ENCODE results near the gene SAP25.

SAP25 gene

GRCh38 chr7:100573691-100574361 lies at the start of gene SAP25:
TSS of gene SAP25 (minus strand) at chr7:100573900. CDS start at chr7:100573742, 158 bp downstream.
- no peak for DNase-seq

- no peak for DNase-seq
Measured at GRCh38 chr7:100621554-100621953, 47.9 kb upstream of the SAP25 start.

GRCh38 chr7:100620804-100621203 lies 47.1 kb upstream of the SAP25 start:
- no peak for DNase-seq

- no peak for DNase-seq
Measured at GRCh38 chr7:100620239-100620638, 46.5 kb upstream of the SAP25 start.

GRCh38 chr7:100614308-100614861 lies 40.7 kb upstream of the SAP25 start:
- no peak for DNase-seq

GRCh38 chr7:100613412-100614175 lies 39.9 kb upstream of the SAP25 start:
- DNase-seq, result no peak

GRCh38 chr7:100612730-100613390 lies 39.2 kb upstream of the SAP25 start:
- no peak for DNase-seq

GRCh38 chr7:100611983-100612729 lies 38.5 kb upstream of the SAP25 start, which contains the start of gene MOSPD3:
TSS of gene MOSPD3 (plus strand) at chr7:100612540. CDS start at chr7:100612792, 252 bp downstream.
- DNase-seq, result peak; percentile 87

GRCh38 chr7:100609958-100610357 lies 36.3 kb upstream of the SAP25 start:
- no peak for DNase-seq

- DNase-seq, result no peak
Measured at GRCh38 chr7:100607111-100607510, 33.4 kb upstream of the SAP25 start.

GRCh38 chr7:100606313-100606712 lies 32.6 kb upstream of the SAP25 start:
- DNase-seq, result no peak

GRCh38 chr7:100604976-100605911 lies 31.5 kb upstream of the SAP25 start:
- no peak for DNase-seq

GRCh38 chr7:100604028-100604975 lies 30.6 kb upstream of the SAP25 start:
- no peak for DNase-seq

- DNase-seq, result no peak
Measured at GRCh38 chr7:100603726-100604027, 30.0 kb upstream of the SAP25 start.

GRCh38 chr7:100602889-100603725 lies 29.4 kb upstream of the SAP25 start:
- DNase-seq, result no peak

- no peak for DNase-seq
Measured at GRCh38 chr7:100600730-100601038, 27.0 kb upstream of the SAP25 start.

- no peak for DNase-seq
Measured at GRCh38 chr7:100599911-100600729, 26.4 kb upstream of the SAP25 start.

GRCh38 chr7:100598425-100598824 lies 24.7 kb upstream of the SAP25 start:
- DNase-seq, result no peak

GRCh38 chr7:100595188-100595587 lies 21.5 kb upstream of the SAP25 start:
- no peak for DNase-seq

Data from GOT3 (cell line).